Activated T-cell treated with anti-CD3 and anti-CD28 coated beads, Interleukin-2, amount 50 U/mL, for 4 hours (primary cell): Measurements from ENCODE around the gene C13orf42. TPM values are rescaled to one million over a fixed set of nuclear protein-coding genes. Genes with fewer than 3 reads are reported as not detected.

Source experiments
- ATAC-seq, 2 donors: fragments of 200-7000 bp; cut with Tn5 transposase; one replicate each; pipeline ENCODE4 v1.10.0; 2021
- DNase-seq: peaks from one replicate; pipeline ENCODE4 v3.0.0-alpha.2; 2020
- H3K27me3 Mint-ChIP-seq: one replicate; pipeline ENCODE4 v1.8.0; 2021; ENCODE audit warnings: low read depth, mixed read lengths
- H3K36me3 Mint-ChIP-seq: one replicate; pipeline ENCODE4 v1.8.0; 2022; ENCODE audit warnings: mixed read lengths; ENCODE audit not compliant: insufficient read depth
- H3K4me1 Mint-ChIP-seq: one replicate; pipeline ENCODE4 v1.8.0; 2021; ENCODE audit warnings: low read depth, mixed read lengths
- H3K4me3 Mint-ChIP-seq: one replicate; pipeline ENCODE4 v1.8.0; 2021; ENCODE audit warnings: mild to moderate bottlenecking, moderate library complexity, mixed read lengths
- H3K9me3 Mint-ChIP-seq: one replicate; pipeline ENCODE4 v1.8.0; 2021; ENCODE audit warnings: mixed read lengths
- total RNA-seq, 3 donors: library from RNA; stranded (reverse); gene quantifications; one replicate each; pipeline ENCODE4 v1.2.1, GENCODE V29; 2021

The C13orf42 gene
- total RNA-seq, 3 donors from 2014 or later, result not detected

DNA sequence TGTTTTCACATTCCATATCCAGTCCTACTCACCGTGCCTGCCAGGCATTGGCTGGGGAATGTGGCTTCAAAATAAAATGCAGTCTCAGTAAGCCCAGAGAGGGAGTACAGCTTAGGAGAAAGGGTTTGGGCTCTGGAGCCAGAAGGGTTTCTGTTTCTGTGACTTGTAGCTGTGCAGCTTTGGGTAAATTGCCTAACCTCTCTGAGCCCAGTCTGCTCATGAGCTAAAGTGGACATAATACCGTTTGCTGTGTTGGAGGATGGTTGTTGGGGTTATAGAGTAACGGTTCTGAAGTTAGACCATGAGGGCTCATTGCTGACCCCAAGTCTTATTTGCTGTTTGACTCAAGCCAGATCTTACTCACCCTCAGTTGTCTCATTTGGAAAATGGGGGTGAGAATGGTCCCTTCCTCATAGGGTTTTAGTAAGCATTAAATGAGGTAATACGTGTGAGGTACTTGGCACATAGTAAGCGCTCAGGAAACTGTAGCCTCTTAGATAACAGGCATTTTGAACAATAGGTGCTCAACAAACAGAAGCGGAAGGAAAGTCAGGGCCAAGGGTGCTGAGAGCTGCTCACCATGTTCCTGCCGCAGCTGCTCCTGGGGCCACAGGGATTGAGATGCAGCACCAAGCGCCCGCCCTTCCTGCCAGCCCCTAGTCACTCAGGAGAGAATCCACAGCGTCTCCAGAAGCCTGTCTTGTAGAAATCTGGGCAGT, 45.5 kb downstream of the C13orf42 start:
- Mint-ChIP-seq H3K36me3 (no peaks in the 10 kb centered on the region), H3K27me3 (peaks cover 26% of the 10 kb centered on the region), H3K4me1 (peaks cover 4% of the 10 kb centered on the region), H3K4me3 (no peak overlapping the region), H3K9me3 (no peaks in the 10 kb centered on the region)
- ATAC-seq (no peak), DNase-seq (no peak)

DNA sequence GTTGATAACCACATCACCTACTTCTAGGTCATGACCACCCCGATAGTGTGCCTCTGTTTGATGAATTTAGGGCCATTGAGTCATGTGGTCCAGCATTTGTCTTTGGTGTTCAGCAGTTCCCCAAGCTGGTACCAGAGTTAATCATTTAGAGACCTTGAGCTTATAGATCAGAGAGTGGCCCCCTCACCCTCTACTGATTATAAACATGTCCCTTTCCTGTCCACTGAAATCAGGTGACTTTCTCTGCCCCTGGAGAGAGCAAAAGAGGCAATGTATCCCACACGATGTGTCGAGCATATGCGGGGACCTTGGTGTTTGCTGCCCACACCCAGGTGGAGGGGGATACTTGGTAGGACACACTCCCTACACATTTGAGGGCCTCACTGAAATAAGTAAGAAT, 46.3 kb downstream of the C13orf42 start:
- Mint-ChIP-seq H3K4me1 (no peaks in the 10 kb centered on the region), H3K36me3 (no peaks in the 10 kb centered on the region), H3K27me3 (peaks cover 26% of the 10 kb centered on the region), H3K4me3 (no peak overlapping the region), H3K9me3 (no peaks in the 10 kb centered on the region)
- no peak for DNase-seq
- ATAC-seq, result no peak

DNA sequence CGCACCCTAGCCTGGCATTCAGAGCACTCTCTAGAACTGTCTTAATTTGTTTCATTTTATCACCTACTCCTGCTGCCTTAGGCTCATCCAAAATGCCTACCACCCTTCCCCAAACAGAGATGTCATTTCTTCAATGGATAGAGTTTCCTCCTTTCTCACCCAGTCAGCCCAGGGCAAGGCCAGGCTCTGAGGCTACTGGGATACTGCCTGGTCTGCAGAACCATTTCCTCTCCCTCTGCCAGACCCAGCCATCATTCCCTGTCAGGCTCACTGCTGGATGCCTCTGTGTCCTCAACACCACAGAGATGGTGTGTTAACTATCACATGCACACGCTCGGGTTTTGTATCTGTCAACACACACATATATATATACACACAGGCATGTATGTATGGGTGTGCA, 47.2 kb downstream of the C13orf42 start:
- Mint-ChIP-seq H3K4me3 (no peak overlapping the region), H3K36me3 (no peaks in the 10 kb centered on the region), H3K9me3 (no peaks in the 10 kb centered on the region), H3K4me1 (no peaks in the 10 kb centered on the region), H3K27me3 (peaks cover 26% of the 10 kb centered on the region)
- ATAC-seq, result no peak
- DNase-seq, result no peak

DNA sequence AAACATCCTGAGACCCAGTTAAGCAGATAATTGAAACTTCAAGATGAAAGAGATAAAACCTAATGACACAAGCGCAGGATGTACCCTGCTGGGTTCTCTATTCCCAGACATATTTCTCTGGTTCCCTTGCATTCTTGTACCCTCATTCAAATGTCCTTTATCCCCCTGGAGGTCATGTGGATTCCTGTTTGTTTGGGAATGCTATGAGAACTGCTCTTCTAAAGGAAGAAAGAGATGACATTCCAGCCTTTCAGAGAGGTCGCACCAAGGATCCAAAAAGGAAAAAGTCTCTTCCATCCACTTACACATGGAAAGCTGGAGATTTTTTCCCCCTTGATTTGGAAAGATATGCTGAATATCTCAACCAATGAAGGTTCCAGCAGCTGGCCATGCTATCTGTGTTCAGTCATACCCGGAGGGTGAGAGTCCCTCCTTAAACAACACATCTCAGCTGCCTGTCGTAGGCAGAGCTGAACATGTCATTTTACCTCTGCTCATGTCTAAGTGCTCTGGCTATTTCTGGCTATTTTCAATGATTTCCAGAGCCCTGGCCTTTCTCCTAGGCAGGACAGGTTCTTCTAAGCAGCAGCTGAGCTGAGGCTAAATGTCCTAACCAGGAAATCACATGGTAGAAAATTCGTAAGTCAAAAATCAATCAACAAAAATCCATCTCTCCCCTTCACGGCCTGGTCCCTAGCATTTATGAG, 52.5 kb downstream of the C13orf42 start:
- ATAC-seq (no peak), DNase-seq (no peak)
- no peaks in the 10 kb centered on the region for H3K36me3 Mint-ChIP-seq
- no peaks in the 10 kb centered on the region for H3K27me3 Mint-ChIP-seq
- no peak overlapping the region for H3K4me3 Mint-ChIP-seq
- no peaks in the 10 kb centered on the region for H3K4me1 Mint-ChIP-seq
- no peaks in the 10 kb centered on the region for H3K9me3 Mint-ChIP-seq

DNA sequence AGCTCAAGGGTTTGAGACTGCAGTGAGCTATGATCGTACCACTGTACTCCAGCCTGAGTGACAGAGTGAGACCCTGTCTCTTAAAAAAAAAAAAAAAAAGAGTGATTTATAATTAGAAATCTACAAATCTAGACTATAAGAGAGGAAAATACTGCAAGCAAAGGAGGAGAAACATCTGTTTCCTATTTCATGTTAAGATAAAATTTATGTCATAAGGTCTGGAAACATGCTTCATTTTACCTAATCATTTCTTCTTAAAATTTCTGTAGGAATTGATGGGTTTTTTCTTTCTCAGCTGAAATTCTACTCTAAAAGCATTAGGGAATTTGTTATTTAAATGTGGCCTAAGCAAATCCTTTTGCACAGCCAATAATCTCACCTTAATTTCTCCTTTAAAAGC, 53.2 kb downstream of the C13orf42 start:
- no peaks in the 10 kb centered on the region for H3K4me1 Mint-ChIP-seq
- ATAC-seq (no peak), DNase-seq (no peak)
- no peaks in the 10 kb centered on the region for H3K9me3 Mint-ChIP-seq
- no peaks in the 10 kb centered on the region for H3K27me3 Mint-ChIP-seq
- H3K4me3 Mint-ChIP-seq, result no peak overlapping the region
- H3K36me3 Mint-ChIP-seq, result no peaks in the 10 kb centered on the region

DNA sequence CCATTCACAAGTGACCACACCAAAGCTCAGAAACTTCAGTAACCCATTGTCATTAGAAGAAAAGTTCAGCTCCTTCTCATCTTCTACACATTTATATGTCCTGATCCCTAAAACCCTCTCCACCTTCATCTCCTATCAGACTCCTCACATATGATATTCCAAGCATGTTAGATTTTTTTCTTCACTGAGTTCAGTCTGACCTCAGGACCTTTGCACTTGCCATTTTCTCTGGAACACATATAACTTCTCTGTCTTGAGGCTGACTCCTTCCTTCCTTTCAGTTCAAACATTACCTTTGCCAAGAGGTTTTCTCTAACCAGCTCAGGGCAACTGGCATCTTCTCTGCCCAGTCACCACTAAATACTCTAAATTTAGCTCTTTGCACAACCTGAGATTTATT, 54.1 kb downstream of the C13orf42 start:
- DNase-seq (no peak), ATAC-seq (no peak)
- Mint-ChIP-seq H3K9me3 (no peaks in the 10 kb centered on the region), H3K4me3 (no peak overlapping the region), H3K36me3 (no peaks in the 10 kb centered on the region), H3K4me1 (no peaks in the 10 kb centered on the region), H3K27me3 (no peaks in the 10 kb centered on the region)

DNA sequence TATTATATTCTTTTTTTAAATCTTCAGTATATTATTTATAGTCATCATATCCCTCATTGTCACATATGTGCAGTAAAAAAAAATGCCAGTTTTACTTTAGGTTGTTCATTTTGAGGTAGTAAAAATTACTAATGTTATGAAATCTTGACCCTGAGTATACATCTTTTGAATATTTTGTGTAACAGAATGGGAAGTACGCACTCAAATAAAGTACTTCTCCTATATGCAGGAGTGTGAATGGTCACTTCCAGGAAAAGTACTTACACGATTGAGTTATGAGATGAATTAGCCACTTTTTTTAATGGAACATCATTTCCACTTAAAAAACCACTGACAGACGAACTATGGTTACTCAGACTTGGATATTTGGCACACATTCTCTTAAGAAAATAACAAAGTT, 58.5 kb downstream of the C13orf42 start:
- Mint-ChIP-seq H3K9me3 (no peaks in the 10 kb centered on the region), H3K4me3 (no peak overlapping the region), H3K4me1 (no peaks in the 10 kb centered on the region), H3K27me3 (no peaks in the 10 kb centered on the region), H3K36me3 (no peaks in the 10 kb centered on the region)
- DNase-seq (no peak), ATAC-seq (no peak)

DNA sequence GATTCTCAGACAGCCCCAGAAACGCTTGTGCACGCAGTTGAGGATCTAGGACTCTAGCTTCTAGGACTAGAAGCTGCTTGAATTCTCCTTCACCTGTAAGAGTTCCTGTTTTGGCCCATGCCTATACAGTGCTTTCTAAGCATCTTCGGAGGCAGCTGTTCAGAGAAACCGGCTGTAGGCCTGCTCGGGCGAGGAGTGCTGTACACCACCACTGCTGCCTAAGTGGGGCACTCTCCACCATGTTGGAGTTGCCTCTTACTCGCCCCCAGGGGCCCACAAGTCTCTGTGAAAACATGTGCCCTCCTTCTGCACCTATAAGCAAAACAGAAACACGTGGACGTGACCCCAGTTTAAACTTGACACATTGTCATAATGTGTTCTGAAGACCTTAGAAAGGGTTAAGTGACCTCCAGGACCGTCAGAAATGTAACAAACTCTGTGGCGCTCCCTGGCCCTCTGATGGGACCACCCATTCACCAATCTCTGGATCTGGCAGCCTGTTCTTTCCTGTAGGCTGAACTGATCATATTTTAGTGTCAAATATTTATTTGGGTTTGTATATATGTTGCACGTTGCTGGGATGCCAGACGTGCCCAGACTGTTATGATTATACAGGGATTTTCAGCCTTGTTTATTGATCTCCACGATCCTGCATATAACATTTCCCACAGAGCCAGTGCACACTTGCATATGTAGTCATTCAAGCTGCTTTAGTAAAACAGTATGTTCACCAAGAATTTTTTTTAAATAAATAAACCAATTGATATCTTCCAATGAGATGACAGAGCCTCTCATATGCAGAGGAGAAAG, 60.8 kb downstream of the C13orf42 start:
- no peak for ATAC-seq
- DNase-seq, result no peak
- Mint-ChIP-seq H3K27me3 (no peaks in the 10 kb centered on the region), H3K36me3 (no peaks in the 10 kb centered on the region), H3K4me1 (no peaks in the 10 kb centered on the region), H3K4me3 (no peak overlapping the region), H3K9me3 (no peaks in the 10 kb centered on the region)

DNA sequence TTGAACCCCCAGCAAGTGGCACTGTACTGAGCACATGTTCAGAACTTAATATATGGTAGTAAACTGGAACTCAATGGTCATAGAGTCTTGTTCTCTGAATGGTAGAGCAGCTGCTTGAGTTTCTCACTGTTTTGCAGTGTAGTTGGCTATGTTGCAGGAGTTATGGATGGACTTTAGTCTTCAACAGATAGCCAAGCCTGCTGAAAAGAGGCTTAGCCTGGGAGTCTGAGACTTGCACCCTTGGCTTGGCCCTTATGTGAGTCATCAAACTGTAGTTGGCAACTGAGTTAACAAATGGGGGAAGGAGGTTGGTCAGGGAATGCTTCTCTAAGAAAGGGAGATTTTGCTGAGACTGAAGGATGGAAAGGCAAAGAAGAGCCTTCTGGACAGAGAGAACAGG, 62.5 kb downstream of the C13orf42 start:
- H3K9me3 Mint-ChIP-seq, result no peaks in the 10 kb centered on the region
- H3K36me3 Mint-ChIP-seq, result no peaks in the 10 kb centered on the region
- ATAC-seq (no peak), DNase-seq (no peak)
- no peaks in the 10 kb centered on the region for H3K4me1 Mint-ChIP-seq
- H3K4me3 Mint-ChIP-seq, result no peak overlapping the region
- no peaks in the 10 kb centered on the region for H3K27me3 Mint-ChIP-seq

DNA sequence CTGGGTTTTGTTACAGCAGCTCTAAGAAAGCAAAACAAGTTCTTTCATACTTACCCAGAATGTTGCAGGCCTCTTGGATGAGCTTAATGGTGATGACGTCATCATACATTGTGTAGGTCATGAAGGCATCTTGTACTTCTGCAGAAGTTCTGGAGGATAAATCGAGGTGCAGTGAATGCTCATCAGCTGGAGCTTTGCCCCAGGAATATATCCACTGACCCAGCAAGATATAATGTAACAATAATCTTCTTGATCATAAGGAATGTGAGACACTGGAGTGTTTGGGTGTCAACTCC, 63.0 kb downstream of the C13orf42 start:
- ATAC-seq (no peak), DNase-seq (no peak)
- H3K9me3 Mint-ChIP-seq, result no peaks in the 10 kb centered on the region
- H3K4me3 Mint-ChIP-seq, result no peak overlapping the region
- no peaks in the 10 kb centered on the region for H3K27me3 Mint-ChIP-seq
- H3K36me3 Mint-ChIP-seq, result no peaks in the 10 kb centered on the region
- no peaks in the 10 kb centered on the region for H3K4me1 Mint-ChIP-seq

DNA sequence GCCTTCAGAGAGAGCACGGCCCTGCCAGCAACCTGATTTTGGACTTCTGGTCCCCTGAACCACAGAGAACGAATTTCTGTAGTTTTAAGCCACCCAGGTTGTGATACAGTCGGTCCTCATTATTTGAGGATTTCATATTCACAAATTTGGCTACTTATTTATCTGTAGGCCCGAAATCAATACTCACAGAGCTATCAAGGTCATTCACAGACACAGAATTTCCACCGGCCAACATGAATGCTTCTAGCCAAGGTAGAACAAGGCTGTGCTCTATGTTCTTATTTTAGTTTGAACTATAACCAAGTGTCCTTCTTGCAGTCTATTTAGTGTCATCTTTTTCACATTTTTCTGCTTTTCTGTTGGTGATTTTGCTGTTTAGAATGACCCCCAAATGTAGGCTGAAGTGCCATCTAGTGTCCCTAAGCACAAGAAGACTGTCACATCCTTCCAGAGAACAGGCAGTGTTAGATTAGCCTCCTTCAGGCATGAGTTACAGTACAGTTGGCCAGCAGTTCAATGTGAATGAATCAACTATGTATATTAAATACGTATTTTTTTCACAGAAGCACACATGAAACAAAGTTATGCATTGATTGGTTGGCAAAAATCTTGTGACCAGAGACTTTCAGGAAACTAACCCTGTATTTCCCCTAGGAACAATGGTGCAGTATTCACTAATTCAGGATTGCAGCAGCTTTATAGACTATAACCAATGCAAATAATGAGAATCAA, 63.5 kb downstream of the C13orf42 start:
- Mint-ChIP-seq H3K9me3 (no peaks in the 10 kb centered on the region), H3K4me1 (no peaks in the 10 kb centered on the region), H3K36me3 (no peaks in the 10 kb centered on the region), H3K27me3 (no peaks in the 10 kb centered on the region), H3K4me3 (no peak overlapping the region)
- ATAC-seq (no peak), DNase-seq (no peak)

DNA sequence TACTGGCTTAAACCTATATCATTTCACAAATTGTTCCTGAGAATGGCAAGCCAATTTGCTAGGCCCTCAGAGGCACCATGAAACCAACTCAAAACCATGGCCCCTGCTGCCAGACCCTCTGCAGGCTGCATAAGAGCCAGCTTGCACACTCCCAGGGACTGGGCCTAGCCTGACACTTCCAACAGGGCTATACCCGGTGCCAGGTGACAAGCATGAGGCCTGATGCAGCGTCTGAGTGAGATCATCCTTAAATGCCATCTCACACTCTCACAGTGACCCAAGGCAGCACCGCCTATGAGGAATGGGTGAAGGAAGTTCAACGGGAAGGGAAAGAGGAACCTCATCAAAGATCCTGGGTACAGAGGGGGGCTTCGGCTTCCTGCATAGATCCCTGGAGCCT, 65.6 kb downstream of the C13orf42 start:
- Mint-ChIP-seq H3K4me3 (no peak overlapping the region), H3K36me3 (no peaks in the 10 kb centered on the region), H3K4me1 (no peaks in the 10 kb centered on the region), H3K27me3 (no peaks in the 10 kb centered on the region), H3K9me3 (no peaks in the 10 kb centered on the region)
- ATAC-seq (no peak), DNase-seq (no peak)

DNA sequence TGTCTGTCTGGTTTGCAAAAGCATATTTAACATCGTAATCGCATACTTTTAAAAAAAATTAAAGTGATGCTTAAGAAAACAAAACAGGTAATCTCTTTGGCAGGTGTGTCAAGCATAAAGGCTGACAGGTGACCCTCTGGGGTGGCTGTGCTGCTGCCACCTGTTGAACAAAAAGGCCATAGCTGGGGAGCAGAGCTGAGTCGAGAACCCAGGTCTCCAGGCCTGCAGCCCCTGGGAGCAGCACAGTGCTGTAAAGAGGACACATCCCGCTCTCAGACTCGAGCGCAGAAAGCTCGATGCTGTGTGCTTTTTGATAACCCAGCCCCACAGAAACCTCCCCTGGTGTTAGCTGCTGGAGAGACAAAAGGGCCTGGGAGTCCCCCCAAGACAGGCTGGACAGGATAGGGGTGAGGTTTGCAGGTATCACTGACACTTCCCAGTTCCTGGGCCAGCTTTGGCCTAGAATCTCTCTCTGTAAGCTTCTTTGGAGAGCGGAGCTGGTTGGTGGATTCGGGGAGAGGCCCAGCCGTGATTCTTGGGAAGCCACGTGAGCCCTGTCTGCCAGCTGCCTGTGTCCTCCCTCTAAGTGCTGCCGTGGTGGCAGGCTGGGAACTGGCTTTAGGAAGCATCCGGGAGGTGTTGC, 66.9 kb downstream of the C13orf42 start:
- peaks cover 4% of the 10 kb centered on the region for H3K27me3 Mint-ChIP-seq
- no peaks in the 10 kb centered on the region for H3K4me1 Mint-ChIP-seq
- H3K4me3 Mint-ChIP-seq, result no peak overlapping the region
- DNase-seq, result no peak
- no peaks in the 10 kb centered on the region for H3K9me3 Mint-ChIP-seq
- no peak for ATAC-seq
- no peaks in the 10 kb centered on the region for H3K36me3 Mint-ChIP-seq

DNA sequence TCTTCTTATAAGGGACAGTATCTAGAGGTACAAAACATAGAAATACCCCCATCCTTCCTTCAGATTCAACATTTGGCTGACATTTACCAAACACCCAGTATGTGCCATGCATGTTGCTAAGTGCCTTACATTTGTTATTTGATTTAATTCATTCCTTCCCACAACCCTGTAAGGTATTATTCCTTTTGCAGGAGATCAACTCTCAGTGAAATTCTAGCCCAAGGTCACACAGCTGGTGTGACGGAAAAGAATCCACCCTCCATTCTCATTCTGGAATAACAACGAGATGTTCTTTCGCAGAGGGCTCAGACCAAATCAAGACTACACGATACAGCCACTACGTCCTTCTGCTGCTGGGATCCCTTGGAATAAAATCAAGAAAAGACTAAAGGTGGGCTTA, 67.8 kb downstream of the C13orf42 start:
- H3K4me1 Mint-ChIP-seq, result no peaks in the 10 kb centered on the region
- no peaks in the 10 kb centered on the region for H3K9me3 Mint-ChIP-seq
- DNase-seq, result no peak
- H3K4me3 Mint-ChIP-seq, result no peak overlapping the region
- peaks cover 4% of the 10 kb centered on the region for H3K27me3 Mint-ChIP-seq
- ATAC-seq, result no peak
- H3K36me3 Mint-ChIP-seq, result no peaks in the 10 kb centered on the region
